Urinary bladder (tissue), 4 donors: ENCODE data around the gene SDR42E2. TPM values are rescaled to one million over a fixed set of nuclear protein-coding genes. Genes with fewer than 3 reads are reported as not detected.
"Not testable (repeated sequence)": the region's sequence is repeated elsewhere in the genome, so short reads cannot be mapped to it uniquely, and the experiment has no call there.

Experiments used
- DNase-seq: peaks from one replicate; pipeline ENCODE4 v3.0.0-alpha.2; 2015; ENCODE audit errors: extremely low spot score
- H3K27ac ChIP-seq: one replicate; pipeline ENCODE4 v1.5.1; 2013; ENCODE audit warnings: low read depth, mild to moderate bottlenecking, moderate library complexity
- H3K36me3 ChIP-seq: one replicate; pipeline ENCODE4 v1.6.1; 2013; ENCODE audit warnings: mild to moderate bottlenecking, moderate library complexity; ENCODE audit not compliant: insufficient read depth
- H3K4me1 ChIP-seq: one replicate; pipeline ENCODE4 v1.6.1; 2013; ENCODE audit warnings: mild to moderate bottlenecking, moderate library complexity; ENCODE audit not compliant: insufficient read depth
- H3K4me3 ChIP-seq: one replicate; pipeline ENCODE4 v1.5.1; 2013; ENCODE audit warnings: low read depth, low read length
- WGBS: extraction: QIAGEN DNeasy Blood & Tissue Kit; methylation state at CpG from one replicate; pipeline ENCODE4 v1.1.7; 2013; 5-methylcytosine and 5-hydroxymethylcytosine counted together
- polyA plus RNA-seq: library from polyadenylated mRNA; stranded (reverse); fragments of 200-250 nt; gene quantifications from one replicate; pipeline ENCODE4 v1.2.3, GENCODE V29; 2013
- total RNA-seq: library from RNA; depleted of rRNA; stranded (reverse); fragments of >200 nt; gene quantifications from one replicate; pipeline ENCODE4 v1.2.3, GENCODE V29; 2014
- donor health status: healthy with polysubstance abuse.
- donor health status: healthy.

The SDR42E2 gene
- total and polyA plus RNA-seq, 2 donors = not detected

- WGBS = 7% methylated on average over 11 of the region's 11 CpGs
- no peak for DNase-seq
- H3K4me3 ChIP-seq = peak overlapping the region; percentile 77
- no peaks in the 10 kb centered on the region for H3K4me1 ChIP-seq
- H3K27ac ChIP-seq = peak overlapping the region; percentile 48
- no peaks in the 10 kb centered on the region for H3K36me3 ChIP-seq
Measured at GRCh38 chr16:22205577-22206012, 43.3 kb downstream of the SDR42E2 start.

GRCh38 chr16:22206013-22206841 lies 43.9 kb downstream of the SDR42E2 start, which contains the start of gene EEF2K:
EEF2K (plus strand) TSS chr16:22206278; CDS start chr16:22225730, 19,452 bp downstream.
- Histone ChIP-seq H3K4me1 (no peaks in the 10 kb centered on the region), H3K36me3 (no peaks in the 10 kb centered on the region), H3K27ac (peak within 1 kb of the TSS; percentile 81), H3K4me3 (peak within 1 kb of the TSS; percentile 77)
- DNase-seq = no peak
- under 1% methylated on average over 74 of the region's 74 CpGs for WGBS

- H3K4me3 ChIP-seq = peak overlapping the region; percentile 77
- WGBS = 6% methylated on average over 35 of the region's 35 CpGs
- no peaks in the 10 kb centered on the region for H3K36me3 ChIP-seq
- peak overlapping the region; percentile 81 for H3K27ac ChIP-seq
- no peaks in the 10 kb centered on the region for H3K4me1 ChIP-seq
- DNase-seq = no peak
Measured at GRCh38 chr16:22206842-22207714, 44.8 kb downstream of the SDR42E2 start.

DNA sequence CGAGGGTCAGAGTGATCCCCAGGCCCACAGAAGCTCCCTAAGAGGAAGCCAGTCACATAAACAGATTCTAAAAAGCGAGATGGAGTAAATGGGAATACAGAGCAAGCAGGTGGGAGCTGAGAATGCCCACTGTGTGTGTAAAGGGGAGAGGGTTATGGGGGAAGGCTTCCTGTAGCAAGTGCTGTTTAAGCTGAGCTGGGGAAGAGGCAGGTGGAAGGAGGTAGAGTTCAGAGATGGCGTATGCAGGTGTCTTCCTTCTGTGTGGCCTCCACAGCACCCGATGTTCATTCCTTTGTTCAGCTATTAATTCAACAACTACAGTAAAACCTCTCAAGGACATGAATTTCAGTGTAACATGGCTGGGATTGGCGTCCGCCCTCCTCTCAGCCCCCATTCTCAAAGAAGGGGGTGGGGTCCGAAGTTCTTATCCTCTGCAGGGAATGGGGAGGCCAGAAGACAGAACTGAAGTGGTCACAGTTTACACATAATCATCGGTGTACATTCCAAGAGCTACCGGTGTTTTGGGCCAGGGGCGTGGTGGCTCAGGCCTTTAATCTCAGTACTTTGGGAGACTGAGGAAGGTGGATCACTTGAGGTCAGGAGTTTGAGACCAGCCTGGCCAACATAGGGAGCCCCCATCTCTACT lies 45.5 kb downstream of the SDR42E2 start:
- Histone ChIP-seq H3K4me3 (peak overlapping the region; percentile 77), H3K36me3 (no peaks in the 10 kb centered on the region), H3K4me1 (no peaks in the 10 kb centered on the region), H3K27ac (no peak overlapping the region)
- WGBS = 62% methylated on average over 10 of the region's 10 CpGs
- no peak for DNase-seq

DNA sequence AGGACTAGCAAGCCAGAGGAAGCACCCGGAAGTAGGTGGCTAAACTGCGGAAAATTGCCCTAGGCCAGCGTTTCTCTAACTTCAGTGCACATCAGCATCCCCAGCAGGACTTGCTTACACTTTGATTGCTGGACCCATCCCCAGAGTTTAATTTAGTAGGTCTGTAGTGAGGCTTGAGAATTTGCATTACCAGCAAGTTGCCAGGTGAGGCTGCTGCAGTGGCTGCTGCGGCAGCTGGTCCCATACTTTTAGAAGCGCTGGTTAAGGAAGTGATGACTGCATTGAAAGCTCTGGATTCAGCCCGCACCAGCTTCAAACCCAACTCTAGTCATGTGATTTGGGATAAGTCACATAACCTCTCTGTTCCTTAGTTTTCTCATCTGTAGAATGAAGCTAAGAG lies 48.0 kb downstream of the SDR42E2 start:
- Histone ChIP-seq H3K36me3 (no peaks in the 10 kb centered on the region), H3K27ac (no peak overlapping the region), H3K4me3 (no peak overlapping the region), H3K4me1 (peaks cover 2% of the 10 kb centered on the region)
- WGBS = 92% methylated on average over 6 of the region's 6 CpGs
- DNase-seq = no peak

DNA sequence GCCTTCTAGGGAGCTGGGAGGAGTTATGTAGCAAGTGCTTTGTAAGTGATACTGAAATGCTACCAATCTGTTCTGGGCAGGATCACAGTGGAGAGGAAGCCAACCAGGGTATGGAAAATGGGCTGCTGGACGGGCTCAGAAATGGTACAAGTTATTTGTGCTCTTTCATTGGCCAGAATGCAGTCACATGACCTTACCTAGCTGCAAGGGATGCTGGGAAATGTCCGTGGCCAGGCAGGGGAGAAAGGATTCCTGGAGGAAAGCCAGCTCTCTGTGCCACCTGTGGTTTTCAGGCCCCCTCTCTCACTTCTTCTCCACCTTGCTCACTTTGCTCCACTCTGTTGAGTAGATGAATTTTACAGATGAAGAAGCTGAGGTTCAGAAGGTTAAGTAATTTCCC lies 48.5 kb downstream of the SDR42E2 start:
- no peak overlapping the region for H3K4me3 ChIP-seq
- DNase-seq = no peak
- peak overlapping the region; percentile 24 for H3K27ac ChIP-seq
- H3K4me1 ChIP-seq = peaks cover 2% of the 10 kb centered on the region
- 92% methylated on average over 2 of the region's 2 CpGs for WGBS
- H3K36me3 ChIP-seq = no peaks in the 10 kb centered on the region

- WGBS = 78% methylated on average over 4 of the region's 4 CpGs
- Histone ChIP-seq H3K4me3 (no peak overlapping the region), H3K4me1 (peaks cover 2% of the 10 kb centered on the region), H3K27ac (no peak overlapping the region), H3K36me3 (no peaks in the 10 kb centered on the region)
- no peak for DNase-seq
Measured at GRCh38 chr16:22213236-22213635, 50.9 kb downstream of the SDR42E2 start.

DNA sequence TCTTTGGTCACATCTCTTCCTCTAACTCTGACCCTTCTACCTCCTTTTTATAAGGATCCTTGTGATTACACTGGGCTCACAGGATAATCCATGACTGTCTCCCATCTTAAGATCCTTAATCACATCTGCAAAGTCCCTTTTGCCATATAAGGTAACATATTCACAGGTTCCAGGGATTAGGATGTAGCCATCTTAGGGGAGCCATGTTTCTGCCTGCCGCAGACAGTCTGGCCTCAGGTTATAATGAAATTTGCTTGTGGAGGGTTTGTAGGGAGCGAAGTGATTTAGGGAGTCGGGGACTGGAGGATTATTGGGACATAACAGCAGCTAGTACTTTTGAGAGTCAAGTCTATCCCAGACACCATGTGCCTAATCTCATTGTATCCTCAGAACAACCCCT lies 51.5 kb downstream of the SDR42E2 start:
- Histone ChIP-seq H3K4me1 (peaks cover 2% of the 10 kb centered on the region), H3K4me3 (no peak overlapping the region), H3K27ac (no peak overlapping the region), H3K36me3 (no peaks in the 10 kb centered on the region)
- 87% methylated on average over 3 of the region's 3 CpGs for WGBS
- no peak for DNase-seq

GRCh38 chr16:22214402-22214801 lies 52.1 kb downstream of the SDR42E2 start:
- WGBS = 95% methylated on average over 2 of the region's 2 CpGs
- H3K4me3 ChIP-seq = no peak overlapping the region
- H3K27ac ChIP-seq = no peak overlapping the region
- H3K36me3 ChIP-seq = no peaks in the 10 kb centered on the region
- H3K4me1 ChIP-seq = peaks cover 2% of the 10 kb centered on the region
- no peak for DNase-seq

GRCh38 chr16:22214889-22215288 lies 52.6 kb downstream of the SDR42E2 start:
- Histone ChIP-seq H3K36me3 (no peaks in the 10 kb centered on the region), H3K27ac (no peak overlapping the region), H3K4me1 (peaks cover 2% of the 10 kb centered on the region)

GRCh38 chr16:22216191-22216831 lies 54.0 kb downstream of the SDR42E2 start:
- WGBS = 76% methylated on average over 9 of the region's 9 CpGs
- H3K4me1 ChIP-seq = peaks cover 2% of the 10 kb centered on the region

More at GRCh38 chr16:22214889-22215288, 52.6 kb downstream of the SDR42E2 start:
- no peak overlapping the region for H3K4me3 ChIP-seq
- no peak for DNase-seq
- WGBS = 91% methylated on average over 3 of the region's 3 CpGs

GRCh38 chr16:22216832-22217225 lies 54.5 kb downstream of the SDR42E2 start:
- WGBS = 88% methylated on average over 7 of the region's 7 CpGs
- not testable (repeated sequence) for H3K4me1 ChIP-seq, H3K27ac ChIP-seq, H3K4me3 ChIP-seq, H3K36me3 ChIP-seq, DNase-seq

More at GRCh38 chr16:22216191-22216831, 54.0 kb downstream of the SDR42E2 start:
- Histone ChIP-seq H3K27ac (no peak overlapping the region), H3K36me3 (no peaks in the 10 kb centered on the region), H3K4me3 (no peak overlapping the region)
- DNase-seq = no peak
